ENCODE data around the gene LRRK1. TPM values are rescaled to one million over a fixed set of nuclear protein-coding genes. Genes with fewer than 3 reads are reported as not detected.

LRRK1 gene
- total and polyA plus RNA-seq, 12 donors: 1.5 to 8.1 (median 2.0) TPM

GRCh38 chr15:100920516-100921135 lies 1.5 kb downstream of the LRRK1 start:
- 86 to 91% methylated on average over 8 of the region's 8 CpGs for WGBS, 2 donors
- peaks cover 0 to 24% (median 0%) of the 10 kb centered on the region in 9 donors for H3K36me3 ChIP-seq
- peaks cover 0 to 32% (median 20%) of the 10 kb centered on the region in 7 donors for H3K27me3 ChIP-seq
- peaks cover 0 to 55% (median 16%) of the 10 kb centered on the region in 9 donors for H3K4me1 ChIP-seq
- H3K4me3 ChIP-seq: peak overlapping the region in 2 of 10 donors; percentile 65 to 75
- H3K27ac ChIP-seq: no peak overlapping the region
- TF ChIP-seq CTCF (IDR thresholded peaks at IDR 0.05): no peak
- intact Hi-C loops (cut with DNase I): loop anchor here in 2 of 10 donors (5.0 to 10.0 kb wide), 3 partner anchors 82 to 344 kb away; partner anchors contain the start of gene CHSY1 (in 1 of the 2)
- ATAC-seq (no peak), DNase-seq (no peak)
- no peaks in the 10 kb centered on the region for H3K9me3 ChIP-seq

- intact Hi-C loops (cut with DNase I): loop anchor here in 2 of 10 donors (5.0 to 10.0 kb wide), 3 partner anchors 80 to 342 kb away; partner anchors contain the start of gene CHSY1 (in 1 of the 2)
- Histone ChIP-seq H3K27me3 (peaks cover 0 to 27% (median 15%) of the 10 kb centered on the region in 7 donors), H3K9me3 (no peaks in the 10 kb centered on the region), H3K4me1 (peaks cover 0 to 52% (median 16%) of the 10 kb centered on the region in 9 donors), H3K36me3 (peaks cover 0 to 39% (median 0%) of the 10 kb centered on the region in 9 donors), H3K27ac (peak overlapping the region in 1 of 10 donors; percentile 59), H3K4me3 (no peak overlapping the region)
- no peak for DNase-seq
- 77 to 83% methylated on average over 13 of the region's 13 CpGs for WGBS, 2 donors
- TF ChIP-seq CTCF (IDR thresholded peaks at IDR 0.05): no peak
- ATAC-seq: no peak
These were observed 3.3 kb downstream of the LRRK1 start for GRCh38 chr15:100922192-100923040.

GRCh38 chr15:100923076-100923475 lies 3.9 kb downstream of the LRRK1 start:
- 76 to 86% methylated on average over 7 of the region's 7 CpGs for WGBS, 2 donors
- Histone ChIP-seq H3K27me3 (peaks cover 0 to 20% (median 11%) of the 10 kb centered on the region in 7 donors), H3K4me3 (no peak overlapping the region), H3K4me1 (peaks cover 0 to 46% (median 13%) of the 10 kb centered on the region in 9 donors), H3K27ac (peak overlapping the region in 1 of 10 donors; percentile 59), H3K9me3 (no peaks in the 10 kb centered on the region), H3K36me3 (peaks cover 0 to 45% (median 0%) of the 10 kb centered on the region in 9 donors)
- intact Hi-C loops (cut with DNase I): loop anchor here in 2 of 10 donors (5.0 to 10.0 kb wide), 3 partner anchors 79 to 342 kb away; partner anchors contain the start of gene CHSY1 (in 1 of the 2)
- DNase-seq: no peak
- ATAC-seq: no peak
- no peak for TF ChIP-seq CTCF (IDR thresholded peaks at IDR 0.05)

GRCh38 chr15:100923902-100924301 lies 4.7 kb downstream of the LRRK1 start:
- intact Hi-C loops (cut with DNase I): loop anchor here in 2 of 10 donors (5.0 to 10.0 kb wide), 3 partner anchors 78 to 341 kb away; partner anchors contain the start of gene CHSY1 (in 1 of the 2)
- Histone ChIP-seq H3K9me3 (no peaks in the 10 kb centered on the region), H3K27me3 (peaks cover 0 to 13% (median 9%) of the 10 kb centered on the region in 7 donors), H3K27ac (no peak overlapping the region), H3K4me3 (no peak overlapping the region), H3K4me1 (peaks cover 0 to 39% (median 7%) of the 10 kb centered on the region in 9 donors), H3K36me3 (peaks cover 0 to 53% (median 0%) of the 10 kb centered on the region in 9 donors)
- no peak for ATAC-seq
- DNase-seq: no peak
- no peak for TF ChIP-seq CTCF (IDR thresholded peaks at IDR 0.05)
- WGBS, 2 donors: 93 to 96% methylated on average over 5 of the region's 5 CpGs

Measured in heart right ventricle (tissue), 16 donors.